T47D (cell line): ENCODE data around the gene U2AF1.
"Not testable (repeated sequence)": the region's sequence is repeated elsewhere in the genome, so short reads cannot be mapped to it uniquely, and the experiment has no call there.

Source experiments
- DNase-seq, 2 experiments: peaks; one replicate each; pipeline versions ENCODE4 v3.0.0 to v3.0.0-alpha.2; 2011 to 2012; ENCODE audit warnings: low read depth in 1 of 2, low spot score in 1 of 2
- in situ Hi-C: cut with HindIII; loops from 2 replicates; pipeline ENCODE4 v1.10.0; 2016; ENCODE audit warnings: low sequenced_read_pairs, low pct_unique_long_range_greater_than_20kb

U2AF1 gene

GRCh38 chr21:43091979-43092614, 15.3 kb downstream of the U2AF1 start:
- in situ Hi-C loops = not testable (repeated sequence)

GRCh38 chr21:43090947-43091346, 16.4 kb downstream of the U2AF1 start:
- in situ Hi-C loops, DNase-seq: not testable (repeated sequence)

More at GRCh38 chr21:43091979-43092614, 15.3 kb downstream of the U2AF1 start:
- not testable (repeated sequence) for DNase-seq

DNA sequence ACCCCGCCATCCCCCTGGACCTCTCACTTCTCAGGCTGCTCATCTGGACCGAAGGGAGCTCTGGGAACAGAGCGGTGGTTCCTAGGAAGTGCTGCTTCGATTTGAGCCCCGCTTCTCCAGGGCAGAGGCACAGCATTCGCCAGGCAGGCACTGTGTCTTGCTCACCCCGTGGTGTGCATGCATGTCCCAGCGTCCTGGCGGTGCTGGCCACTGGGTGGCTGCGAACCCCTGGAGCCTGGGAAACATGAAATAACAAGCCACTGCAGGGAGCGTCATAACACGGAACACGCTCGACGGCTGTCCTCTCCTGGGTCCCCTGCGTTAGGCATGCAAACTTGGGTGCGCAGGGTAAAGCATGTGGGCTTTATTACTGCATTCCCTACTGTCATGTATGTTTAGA, 17.9 kb downstream of the U2AF1 start:
- DNase-seq, in situ Hi-C loops: not testable (repeated sequence)

GRCh38 chr21:43082587-43083300, 24.6 kb downstream of the U2AF1 start:
- DNase-seq, in situ Hi-C loops: not testable (repeated sequence)

- DNase-seq, in situ Hi-C loops: not testable (repeated sequence)
Measured at GRCh38 chr21:43076643-43077042, 30.7 kb downstream of the U2AF1 start.

GRCh38 chr21:43076023-43076637, 31.2 kb downstream of the U2AF1 start:
- in situ Hi-C loops, DNase-seq: not testable (repeated sequence)

DNA sequence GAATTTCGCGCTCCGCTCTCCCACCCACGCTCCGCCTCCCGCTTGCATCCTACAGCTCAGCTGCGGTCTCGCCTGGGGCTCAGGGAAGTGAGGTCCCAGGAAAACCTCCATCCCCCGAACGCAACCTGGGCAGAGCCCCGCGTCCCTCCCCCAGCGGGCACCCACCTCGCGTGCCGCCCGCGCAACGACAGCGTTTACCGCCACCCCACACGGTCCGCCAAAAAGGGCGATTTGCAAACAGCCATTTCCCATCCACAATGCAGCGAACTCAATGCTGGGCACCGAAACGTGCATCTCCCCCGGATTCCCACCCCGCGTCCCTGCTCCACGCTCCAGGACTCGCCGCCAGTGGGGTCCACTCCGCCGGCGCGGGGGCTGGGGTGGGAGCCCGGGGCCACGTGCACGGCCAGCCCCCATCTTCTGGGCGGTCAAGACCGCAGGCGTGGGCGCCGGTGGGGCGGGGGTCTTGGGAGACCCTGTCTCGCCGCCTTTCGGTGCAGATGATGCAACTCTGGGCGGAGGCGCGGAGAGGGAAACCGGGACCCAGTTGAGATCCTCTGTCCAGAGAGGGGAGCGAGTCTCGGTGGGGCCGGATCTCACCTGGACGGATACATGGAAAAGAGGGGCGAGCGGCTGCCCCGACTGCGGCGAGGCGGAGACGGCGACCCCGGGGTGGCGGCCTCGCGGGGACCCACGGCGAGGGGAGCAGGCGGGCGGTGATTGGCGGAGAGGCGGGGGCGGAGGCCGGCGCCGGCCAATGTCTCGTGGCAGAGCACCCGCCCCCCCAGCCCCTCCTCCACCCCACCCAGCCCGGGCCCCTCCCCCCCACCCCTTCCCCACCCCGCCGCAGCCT, 32.0 kb downstream of the U2AF1 start, which contains the start of gene CBS:
Gene CBS, minus strand, starts transcription at position 666 of the 853 bp plus-strand sequence. CDS start 3,642 bp downstream, outside the sequence.
- DNase-seq, in situ Hi-C loops: not testable (repeated sequence)

DNA sequence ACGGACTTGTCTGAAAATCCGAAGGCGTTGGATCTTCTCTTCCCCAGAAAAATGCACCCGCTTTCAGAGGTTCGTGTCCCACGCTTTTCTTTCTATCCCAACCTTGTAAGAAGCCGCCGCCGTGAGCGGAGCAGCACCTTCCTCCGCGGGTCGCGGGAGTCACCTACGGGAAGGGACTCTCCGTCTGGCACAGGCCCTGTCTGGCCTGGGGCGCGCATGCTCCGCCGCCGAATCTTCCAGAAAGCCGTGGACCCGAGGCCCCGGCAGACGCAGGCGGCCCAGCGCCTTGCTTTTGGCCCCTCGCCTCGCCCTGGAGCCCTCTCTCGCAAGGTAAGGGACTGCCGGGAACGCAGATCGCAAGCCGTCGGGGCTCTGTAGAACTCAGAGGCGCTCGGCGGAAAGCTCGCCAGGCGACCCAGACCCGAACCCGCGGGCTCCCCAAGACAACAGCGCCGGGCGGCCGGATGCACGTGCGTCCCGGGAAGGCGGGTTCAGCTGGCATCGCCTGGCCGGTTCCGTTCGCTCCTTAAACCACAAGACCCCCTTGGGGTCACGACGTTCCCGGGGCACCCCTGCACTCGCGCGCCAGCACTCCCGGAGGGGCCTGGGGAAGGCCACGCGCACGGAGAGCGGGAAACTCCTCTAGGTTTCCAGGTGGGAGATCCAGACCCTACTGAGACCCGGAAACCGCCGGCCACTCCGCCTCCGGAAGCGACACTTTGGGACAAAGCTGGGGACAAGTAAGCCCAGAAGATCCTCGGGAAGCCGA, 32.8 kb downstream of the U2AF1 start:
- in situ Hi-C loops = not testable (repeated sequence)

GRCh38 chr21:43072742-43073141, 34.6 kb downstream of the U2AF1 start:
- in situ Hi-C loops, DNase-seq: not testable (repeated sequence)

More for the DNA sequence above, 32.8 kb downstream of the U2AF1 start:
- DNase-seq = not testable (repeated sequence)

GRCh38 chr21:43069682-43070081, 37.7 kb downstream of the U2AF1 start:
- in situ Hi-C loops, DNase-seq: not testable (repeated sequence)

DNA sequence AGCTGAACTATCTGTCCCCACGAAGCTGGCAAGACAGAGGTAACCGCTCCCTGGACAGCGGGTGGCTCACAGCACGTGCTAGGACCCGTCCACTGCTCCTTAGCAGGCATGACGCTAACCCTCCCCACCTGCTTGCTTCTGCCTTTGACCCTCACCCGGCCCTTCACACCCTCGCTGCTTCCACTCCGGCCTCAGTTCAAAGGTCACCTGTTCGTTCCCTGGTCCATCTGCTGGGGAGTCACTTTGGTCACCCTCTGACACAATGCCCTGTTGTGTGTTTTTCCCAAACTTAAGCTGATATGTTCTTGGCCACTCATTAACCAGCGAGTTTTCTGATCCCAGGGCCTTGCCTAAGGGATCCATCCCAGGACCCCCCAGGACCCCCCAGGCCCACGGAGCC, 39.3 kb downstream of the U2AF1 start:
- in situ Hi-C loops, DNase-seq: not testable (repeated sequence)

- in situ Hi-C loops = not testable (repeated sequence)
Measured at GRCh38 chr21:43066690-43067089, 40.7 kb downstream of the U2AF1 start.

DNA sequence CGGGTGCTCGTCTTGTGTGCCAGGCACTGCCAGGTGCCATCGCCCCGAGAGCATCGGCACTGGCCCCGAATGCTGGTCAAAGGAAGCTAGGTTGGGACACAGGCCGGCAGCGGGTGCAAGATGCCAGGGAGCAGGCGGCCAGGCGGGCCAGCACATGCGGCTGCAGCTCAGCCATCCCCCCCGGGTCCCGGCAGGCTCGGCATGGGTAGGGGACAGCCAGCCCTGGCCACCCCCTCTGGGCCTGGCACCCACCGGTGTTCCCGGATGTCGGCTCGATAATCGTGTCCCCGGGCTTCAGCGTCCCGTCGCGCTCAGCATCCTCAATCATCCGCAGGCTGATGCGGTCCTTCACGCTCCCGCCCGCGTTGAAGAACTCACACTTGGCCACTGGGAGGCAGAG, 41.4 kb downstream of the U2AF1 start:
- DNase-seq, in situ Hi-C loops: not testable (repeated sequence)

More at GRCh38 chr21:43066690-43067089, 40.7 kb downstream of the U2AF1 start:
- not testable (repeated sequence) for DNase-seq

- in situ Hi-C loops, DNase-seq: not testable (repeated sequence)
Measured at GRCh38 chr21:43064265-43064917, 43.0 kb downstream of the U2AF1 start.

- not testable (repeated sequence) for DNase-seq
Measured at GRCh38 chr21:43062955-43063664, 44.3 kb downstream of the U2AF1 start.

GRCh38 chr21:43053112-43053511, 54.3 kb downstream of the U2AF1 start:
- DNase-seq, in situ Hi-C loops: not testable (repeated sequence)

More at GRCh38 chr21:43062955-43063664, 44.3 kb downstream of the U2AF1 start:
- in situ Hi-C loops = not testable (repeated sequence)
